ENCODE data around the gene DNAJA1.

The DNAJA1 gene

DNA sequence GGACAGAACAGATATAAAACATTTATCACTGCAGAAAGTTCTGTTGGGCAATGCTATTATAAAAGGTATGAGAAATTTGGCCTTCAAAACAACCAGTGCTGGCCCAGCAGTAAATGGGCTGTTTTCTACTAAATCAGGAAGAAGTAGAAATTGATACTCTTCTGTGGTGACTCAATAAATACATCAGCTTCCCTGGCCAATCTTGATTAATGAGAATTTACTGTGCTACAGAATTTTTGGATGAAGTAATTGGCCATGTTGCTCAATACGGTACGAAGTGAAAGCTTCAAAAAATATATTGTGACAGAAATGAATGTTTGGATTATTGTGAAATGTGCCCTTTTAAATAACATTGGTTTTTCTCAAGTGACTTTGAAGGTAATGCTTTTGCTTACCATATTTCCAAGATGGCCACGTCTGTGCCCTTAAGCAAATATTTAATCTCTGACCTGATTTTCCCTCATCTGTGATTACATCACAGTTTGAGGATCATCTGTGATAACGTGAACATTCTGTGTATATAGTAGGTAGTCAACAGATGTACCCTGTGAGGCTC, 4.2 kb downstream of the DNAJA1 start:
- 84% methylated on average over 3 of the region's 4 CpGs for WGBS
- no peaks in the 10 kb centered on the region for H3K9me3 ChIP-seq (ENCODE audit: control insufficient read depth, low read length)
- no peak overlapping the region for H2BK15ac ChIP-seq (ENCODE audit: low read depth, poor library complexity, severe bottlenecking)
- H3K18ac ChIP-seq (ENCODE audit: low read depth in 1 of 2, low read length in 2 of 2) = no peak overlapping the region
- H3K27me3 ChIP-seq (ENCODE audit: control insufficient read depth in 1 of 2, insufficient read depth in 1 of 2, low read length in 2 of 2) = no peaks in the 10 kb centered on the region
- peaks cover 3% of the 10 kb centered on the region for H3K79me1 ChIP-seq (replicated peaks; ENCODE audit: low read length, poor library complexity, severe bottlenecking)
- H3K9ac ChIP-seq (ENCODE audit: low read length) = peak overlapping the region; percentile 61
- no peak overlapping the region for H3K23ac ChIP-seq (ENCODE audit: low read length in 2 of 2)
- H3K27ac ChIP-seq (ENCODE audit: low read length, poor library complexity, severe bottlenecking) = no peak overlapping the region
- no peak overlapping the region for H4K8ac ChIP-seq (ENCODE audit: low read length)
- no peak overlapping the region for H3K4me2 ChIP-seq (ENCODE audit: low read length, poor library complexity, severe bottlenecking)
- peak; percentile 61 for DNase-seq
- H4K91ac ChIP-seq (ENCODE audit: low read length) = no peak overlapping the region
- no peak overlapping the region for H2AK5ac ChIP-seq (ENCODE audit: low read length, severe bottlenecking)
- H2BK5ac ChIP-seq (ENCODE audit: low read depth, low read length, poor library complexity, severe bottlenecking) = no peak overlapping the region
- H3K4me3 ChIP-seq (ENCODE audit: insufficient read depth in 1 of 2, low read depth in 1 of 2, low read length in 2 of 2) = peak overlapping the region in 1 of 2 experiments; percentile 63
- H3K4ac ChIP-seq (ENCODE audit: low read depth in 1 of 2, low read length in 2 of 2) = no peak overlapping the region
- peaks cover 6% of the 10 kb centered on the region for H3K4me1 ChIP-seq (ENCODE audit: control insufficient read depth, insufficient read depth, low read depth, low read length)
- H3K14ac ChIP-seq (ENCODE audit: low read length in 2 of 2) = no peak overlapping the region
- H2BK12ac ChIP-seq (ENCODE audit: low read length in 2 of 2) = no peak overlapping the region
- H2BK120ac ChIP-seq (ENCODE audit: low read depth, low read length) = no peak overlapping the region
- H3K36me3 ChIP-seq (ENCODE audit: control insufficient read depth in 1 of 2, insufficient read depth in 2 of 2, low read depth in 1 of 2, low read length in 2 of 2) = peaks cover 14 to 76% of the 10 kb centered on the region in 2 experiments
- H2AFZ ChIP-seq (ENCODE audit: low read depth, low read length) = no peak overlapping the region

DNA sequence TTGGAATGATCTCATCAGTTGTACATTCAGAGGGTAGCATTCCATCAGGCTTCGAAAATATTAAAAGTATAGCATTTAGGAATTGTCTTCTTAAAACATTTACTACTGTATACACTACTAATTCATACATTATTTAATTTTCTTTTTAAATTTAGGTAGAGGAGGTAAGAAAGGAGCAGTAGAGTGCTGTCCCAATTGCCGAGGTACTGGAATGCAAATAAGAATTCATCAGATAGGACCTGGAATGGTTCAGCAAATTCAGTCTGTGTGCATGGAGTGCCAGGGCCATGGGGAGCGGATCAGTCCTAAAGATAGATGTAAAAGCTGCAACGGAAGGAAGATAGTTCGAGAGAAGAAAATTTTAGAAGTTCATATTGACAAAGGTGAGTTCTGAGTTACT, 5.2 kb downstream of the DNAJA1 start:
- H2BK12ac ChIP-seq (ENCODE audit: low read length in 2 of 2) = no peak overlapping the region
- H3K9me3 ChIP-seq (ENCODE audit: control insufficient read depth, low read length) = no peaks in the 10 kb centered on the region
- DNase-seq = no peak
- no peak overlapping the region for H2BK15ac ChIP-seq (ENCODE audit: low read depth, poor library complexity, severe bottlenecking)
- no peak overlapping the region for H2BK120ac ChIP-seq (ENCODE audit: low read depth, low read length)
- H3K23ac ChIP-seq (ENCODE audit: low read length in 2 of 2) = no peak overlapping the region
- no peak overlapping the region for H3K14ac ChIP-seq (ENCODE audit: low read length in 2 of 2)
- no peaks in the 10 kb centered on the region for H3K27me3 ChIP-seq (ENCODE audit: control insufficient read depth in 1 of 2, insufficient read depth in 1 of 2, low read length in 2 of 2)
- no peak overlapping the region for H2AK5ac ChIP-seq (ENCODE audit: low read length, severe bottlenecking)
- H3K36me3 ChIP-seq (ENCODE audit: control insufficient read depth in 1 of 2, insufficient read depth in 2 of 2, low read depth in 1 of 2, low read length in 2 of 2) = peaks cover 21 to 85% of the 10 kb centered on the region in 2 experiments
- H2AFZ ChIP-seq (ENCODE audit: low read depth, low read length) = no peak overlapping the region
- H3K79me1 ChIP-seq (replicated peaks; ENCODE audit: low read length, poor library complexity, severe bottlenecking) = peaks cover 3% of the 10 kb centered on the region
- no peak overlapping the region for H3K18ac ChIP-seq (ENCODE audit: low read depth in 1 of 2, low read length in 2 of 2)
- H3K4me1 ChIP-seq (ENCODE audit: control insufficient read depth, insufficient read depth, low read depth, low read length) = peaks cover 6% of the 10 kb centered on the region
- no peak overlapping the region for H4K91ac ChIP-seq (ENCODE audit: low read length)
- H3K27ac ChIP-seq (ENCODE audit: low read length, poor library complexity, severe bottlenecking) = no peak overlapping the region
- H4K8ac ChIP-seq (ENCODE audit: low read length) = no peak overlapping the region
- no peak overlapping the region for H3K4ac ChIP-seq (ENCODE audit: low read depth in 1 of 2, low read length in 2 of 2)
- no peak overlapping the region for H2BK5ac ChIP-seq (ENCODE audit: low read depth, low read length, poor library complexity, severe bottlenecking)
- no peak overlapping the region for H3K9ac ChIP-seq (ENCODE audit: low read length)
- H3K4me3 ChIP-seq (ENCODE audit: insufficient read depth in 1 of 2, low read depth in 1 of 2, low read length in 2 of 2) = no peak overlapping the region
- no peak overlapping the region for H3K4me2 ChIP-seq (ENCODE audit: low read length, poor library complexity, severe bottlenecking)
- WGBS = 98% methylated on average over 3 of the region's 5 CpGs

DNA sequence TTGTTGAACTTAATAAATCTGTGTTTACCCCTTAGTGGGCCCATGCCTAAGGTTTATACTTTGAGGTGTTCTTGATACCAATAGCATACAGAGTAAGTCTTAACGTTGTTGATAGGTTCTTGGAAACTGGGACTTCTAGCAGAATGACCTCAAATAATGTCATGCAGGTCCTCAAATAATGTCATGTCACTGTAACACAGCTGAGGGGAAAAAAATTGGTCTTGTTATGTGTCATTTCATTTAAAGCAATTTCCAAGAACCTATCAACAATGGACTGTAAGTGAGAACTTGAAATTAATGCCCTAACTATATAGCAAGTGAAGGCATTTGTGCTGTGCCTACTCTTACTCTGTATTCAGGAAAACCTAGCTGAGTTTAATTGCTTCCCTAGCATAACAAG, 7.2 kb downstream of the DNAJA1 start:
- 100% methylated on average over 1 of the region's 1 CpG for WGBS
- Histone ChIP-seq H2BK12ac (ENCODE audit: low read length in 2 of 2) (no peak overlapping the region), H3K27ac (ENCODE audit: low read length, poor library complexity, severe bottlenecking) (no peak overlapping the region), H3K9me3 (ENCODE audit: control insufficient read depth, low read length) (no peaks in the 10 kb centered on the region), H4K8ac (ENCODE audit: low read length) (no peak overlapping the region), H3K14ac (ENCODE audit: low read length in 2 of 2) (no peak overlapping the region), H4K91ac (ENCODE audit: low read length) (no peak overlapping the region), H2BK120ac (ENCODE audit: low read depth, low read length) (no peak overlapping the region), H3K79me1 (replicated peaks; ENCODE audit: low read length, poor library complexity, severe bottlenecking) (peaks cover 7% of the 10 kb centered on the region), H2AFZ (ENCODE audit: low read depth, low read length) (no peak overlapping the region), H3K4ac (ENCODE audit: low read depth in 1 of 2, low read length in 2 of 2) (no peak overlapping the region), H3K9ac (ENCODE audit: low read length) (no peak overlapping the region), H3K36me3 (ENCODE audit: control insufficient read depth in 1 of 2, insufficient read depth in 2 of 2, low read depth in 1 of 2, low read length in 2 of 2) (peaks cover 31 to 97% of the 10 kb centered on the region in 2 experiments), H2BK15ac (ENCODE audit: low read depth, poor library complexity, severe bottlenecking) (no peak overlapping the region), H3K23ac (ENCODE audit: low read length in 2 of 2) (no peak overlapping the region), H2BK5ac (ENCODE audit: low read depth, low read length, poor library complexity, severe bottlenecking) (no peak overlapping the region), H3K4me2 (ENCODE audit: low read length, poor library complexity, severe bottlenecking) (no peak overlapping the region), H3K4me3 (ENCODE audit: insufficient read depth in 1 of 2, low read depth in 1 of 2, low read length in 2 of 2) (no peak overlapping the region), H3K27me3 (ENCODE audit: control insufficient read depth in 1 of 2, insufficient read depth in 1 of 2, low read length in 2 of 2) (no peaks in the 10 kb centered on the region), H2AK5ac (ENCODE audit: low read length, severe bottlenecking) (no peak overlapping the region), H3K18ac (ENCODE audit: low read depth in 1 of 2, low read length in 2 of 2) (no peak overlapping the region), H3K4me1 (ENCODE audit: control insufficient read depth, insufficient read depth, low read depth, low read length) (peaks cover 4% of the 10 kb centered on the region)
- no peak for DNase-seq

DNA sequence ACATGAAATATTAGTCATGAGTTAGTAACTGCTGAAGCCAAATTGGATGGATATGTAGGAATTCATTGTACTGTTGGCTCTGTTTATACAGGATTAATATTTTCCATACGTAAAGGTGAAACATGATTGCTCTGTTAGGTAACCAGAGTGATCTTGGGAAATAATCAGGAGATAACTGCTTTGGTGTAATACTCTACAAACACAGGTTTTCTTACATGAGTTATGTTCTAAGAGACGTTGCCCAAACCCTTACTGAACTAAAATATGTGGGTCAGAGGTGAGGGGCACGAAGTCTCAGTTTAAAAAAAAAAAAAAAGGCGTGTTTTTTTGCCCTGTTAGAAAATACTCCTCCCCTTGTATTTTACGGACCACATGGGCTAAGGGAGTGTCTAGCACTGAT, 7.8 kb downstream of the DNAJA1 start:
- 93% methylated on average over 5 of the region's 5 CpGs for WGBS

More for the DNA sequence above, 7.8 kb downstream of the DNAJA1 start:
- H3K9ac ChIP-seq (ENCODE audit: low read length) = no peak overlapping the region
- no peaks in the 10 kb centered on the region for H3K9me3 ChIP-seq (ENCODE audit: control insufficient read depth, low read length)
- H2AK5ac ChIP-seq (ENCODE audit: low read length, severe bottlenecking) = no peak overlapping the region
- no peaks in the 10 kb centered on the region for H3K4me1 ChIP-seq (ENCODE audit: control insufficient read depth, insufficient read depth, low read depth, low read length)
- no peak overlapping the region for H3K18ac ChIP-seq (ENCODE audit: low read depth in 1 of 2, low read length in 2 of 2)
- H3K4me2 ChIP-seq (ENCODE audit: low read length, poor library complexity, severe bottlenecking) = no peak overlapping the region
- H4K8ac ChIP-seq (ENCODE audit: low read length) = no peak overlapping the region
- H3K27ac ChIP-seq (ENCODE audit: low read length, poor library complexity, severe bottlenecking) = no peak overlapping the region
- H3K4ac ChIP-seq (ENCODE audit: low read depth in 1 of 2, low read length in 2 of 2) = no peak overlapping the region
- DNase-seq = no peak
- H3K14ac ChIP-seq (ENCODE audit: low read length in 2 of 2) = no peak overlapping the region
- H3K27me3 ChIP-seq (ENCODE audit: control insufficient read depth in 1 of 2, insufficient read depth in 1 of 2, low read length in 2 of 2) = no peaks in the 10 kb centered on the region
- no peak overlapping the region for H2BK12ac ChIP-seq (ENCODE audit: low read length in 2 of 2)
- H2BK5ac ChIP-seq (ENCODE audit: low read depth, low read length, poor library complexity, severe bottlenecking) = no peak overlapping the region
- peaks cover 7% of the 10 kb centered on the region for H3K79me1 ChIP-seq (replicated peaks; ENCODE audit: low read length, poor library complexity, severe bottlenecking)
- no peak overlapping the region for H3K4me3 ChIP-seq (ENCODE audit: insufficient read depth in 1 of 2, low read depth in 1 of 2, low read length in 2 of 2)
- H2AFZ ChIP-seq (ENCODE audit: low read depth, low read length) = no peak overlapping the region
- no peak overlapping the region for H4K91ac ChIP-seq (ENCODE audit: low read length)
- no peak overlapping the region for H3K23ac ChIP-seq (ENCODE audit: low read length in 2 of 2)
- H2BK120ac ChIP-seq (ENCODE audit: low read depth, low read length) = no peak overlapping the region
- H3K36me3 ChIP-seq (ENCODE audit: control insufficient read depth in 1 of 2, insufficient read depth in 2 of 2, low read depth in 1 of 2, low read length in 2 of 2) = peaks cover 28 to 97% of the 10 kb centered on the region in 2 experiments
- H2BK15ac ChIP-seq (ENCODE audit: low read depth, poor library complexity, severe bottlenecking) = no peak overlapping the region
